HS-27A (cell line): ENCODE measurements around the gene CALHM4.
A peak's percentile ranks its signal among the peaks of the same experiment; 100 is the strongest.

Experiments
- DNase-seq: peaks from one replicate; pipeline ENCODE4 v3.0.0-alpha.2; 2012; ENCODE audit warnings: low read depth, missing footprints

CALHM4 gene, protein sequence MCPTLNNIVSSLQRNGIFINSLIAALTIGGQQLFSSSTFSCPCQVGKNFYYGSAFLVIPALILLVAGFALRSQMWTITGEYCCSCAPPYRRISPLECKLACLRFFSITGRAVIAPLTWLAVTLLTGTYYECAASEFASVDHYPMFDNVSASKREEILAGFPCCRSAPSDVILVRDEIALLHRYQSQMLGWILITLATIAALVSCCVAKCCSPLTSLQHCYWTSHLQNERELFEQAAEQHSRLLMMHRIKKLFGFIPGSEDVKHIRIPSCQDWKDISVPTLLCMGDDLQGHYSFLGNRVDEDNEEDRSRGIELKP

DNA sequence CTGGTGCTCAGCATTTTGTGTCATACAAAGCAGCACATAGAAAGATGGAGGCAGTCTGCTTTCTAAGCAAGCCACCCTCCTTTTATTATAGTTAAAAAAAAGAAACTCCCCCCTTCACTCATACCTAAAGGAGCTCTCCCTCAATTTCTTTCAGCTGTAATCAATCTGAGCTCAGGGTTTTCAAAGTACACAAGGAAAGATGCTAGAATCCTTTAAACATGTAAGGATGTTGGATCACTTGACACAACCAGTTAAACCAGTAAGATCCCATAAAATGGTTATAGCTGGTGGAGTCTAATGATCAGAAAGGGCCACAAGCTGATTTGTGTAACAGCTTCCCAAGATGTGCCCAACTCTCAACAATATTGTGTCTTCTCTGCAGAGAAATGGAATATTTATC is at the start of gene CALHM4:
TSS of gene CALHM4 (plus strand) at position 301 of the 400 bp plus-strand sequence. CDS start at position 344, 43 bp downstream.
- no peak for DNase-seq

GRCh38 chr6:116507324-116507723 is 46.2 kb upstream of the CALHM4 start:
- no peak for DNase-seq

DNA sequence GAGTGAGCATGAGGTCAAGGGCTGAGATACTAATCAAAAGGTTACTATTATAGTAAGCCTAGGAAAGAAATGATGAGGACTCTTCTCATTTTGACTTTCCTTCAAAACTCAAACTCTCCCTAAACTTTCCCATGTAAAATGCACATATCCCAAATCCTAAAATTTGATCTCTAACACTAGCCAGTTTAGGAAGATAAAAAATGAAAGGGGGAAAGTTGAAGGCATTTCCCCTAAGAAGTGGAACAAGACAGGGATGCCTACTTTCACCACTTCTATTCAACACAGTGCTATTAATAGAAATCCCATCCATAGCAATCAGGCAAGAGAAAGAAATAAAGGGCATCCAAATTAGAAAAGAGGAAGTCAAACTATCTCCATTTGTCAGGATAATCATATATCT is 45.0 kb upstream of the CALHM4 start:
- DNase-seq: no peak

- DNase-seq: peak; percentile 86
Observed at GRCh38 chr6:116511424-116512110, 42.0 kb upstream of the CALHM4 start, which contains the start of gene CALHM5. Gene CALHM5, plus strand, starts transcription at chr6:116511639. Its CDS starts 58 bp downstream, at chr6:116511697.

GRCh38 chr6:116512111-116512559 is 41.4 kb upstream of the CALHM4 start:
- DNase-seq: no peak

DNA sequence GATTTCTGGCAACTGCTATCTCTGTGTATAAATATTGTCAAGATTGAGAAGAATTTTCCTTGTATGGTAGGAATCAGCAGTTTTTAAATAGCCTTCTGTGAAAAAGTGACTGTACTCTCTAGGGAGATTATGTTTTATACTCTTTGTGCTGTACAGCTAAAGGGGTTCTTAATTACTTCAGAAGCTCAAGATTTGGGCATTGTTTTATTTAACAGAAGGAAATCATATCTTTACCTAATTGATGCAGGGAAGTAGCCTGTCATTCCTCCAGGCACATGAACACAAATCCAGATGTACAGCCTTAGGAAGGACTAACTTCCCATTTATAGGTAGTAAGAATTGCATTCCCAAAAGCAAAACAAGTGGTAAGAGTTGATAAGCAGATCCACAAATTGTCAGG is 40.8 kb upstream of the CALHM4 start:
- no peak for DNase-seq

- DNase-seq: no peak
Observed at GRCh38 chr6:116513224-116513875, 40.2 kb upstream of the CALHM4 start.

GRCh38 chr6:116514111-116514510 is 39.4 kb upstream of the CALHM4 start:
- DNase-seq: no peak

DNA sequence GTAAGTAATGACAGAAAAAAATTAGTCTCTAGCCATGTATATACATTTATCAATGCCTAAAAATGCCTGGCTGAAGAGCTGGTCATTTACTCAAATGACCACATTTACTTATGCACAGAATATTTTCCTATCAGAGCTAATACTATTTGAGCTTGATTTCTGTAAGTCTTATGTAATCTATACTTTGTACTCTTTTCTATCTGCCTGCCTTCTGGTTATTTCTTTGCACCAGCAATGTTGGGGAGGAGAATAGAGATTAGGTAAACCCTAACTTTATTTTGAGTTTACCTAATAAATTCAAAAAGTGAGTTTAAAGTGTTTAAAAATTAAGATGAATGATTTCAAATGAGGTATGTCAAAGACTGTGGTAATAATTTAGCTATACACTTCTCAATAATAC is 38.4 kb upstream of the CALHM4 start:
- DNase-seq: no peak

DNA sequence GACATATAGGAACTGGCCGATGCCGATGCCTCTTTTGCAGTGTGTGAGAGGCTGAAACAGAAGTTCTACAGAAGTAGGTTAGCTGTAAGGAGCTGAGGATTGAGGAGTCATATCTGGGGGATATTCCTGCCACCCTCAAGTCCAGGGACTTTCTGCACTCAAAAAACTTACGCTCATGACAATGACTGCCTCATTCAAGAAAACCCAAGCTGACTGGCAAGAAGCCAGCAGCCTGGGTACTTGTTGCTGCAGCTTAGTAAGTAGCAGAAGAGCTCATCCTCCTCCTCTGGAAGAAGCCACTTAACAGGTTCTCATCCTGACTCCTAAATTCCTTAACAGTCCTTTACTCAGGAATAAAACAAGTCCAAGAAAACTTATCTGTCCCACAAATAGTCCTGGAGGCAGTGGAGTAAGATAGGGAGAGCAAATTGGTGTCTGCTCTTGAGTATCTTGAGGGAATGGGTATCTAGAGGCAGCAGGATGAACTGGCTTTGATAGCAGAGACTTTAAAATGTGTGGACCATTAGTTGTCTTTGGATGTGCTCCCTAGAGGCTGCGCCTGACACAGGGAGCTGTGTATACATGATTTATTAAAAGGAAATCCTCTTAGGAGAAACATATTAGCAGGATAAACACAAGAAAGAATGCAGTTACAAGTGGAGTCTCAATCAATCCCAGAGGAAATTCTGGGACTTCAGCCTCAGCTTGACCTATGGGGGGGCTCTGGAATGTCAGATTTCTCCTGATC is 34.8 kb upstream of the CALHM4 start:
- no peak for DNase-seq

DNA sequence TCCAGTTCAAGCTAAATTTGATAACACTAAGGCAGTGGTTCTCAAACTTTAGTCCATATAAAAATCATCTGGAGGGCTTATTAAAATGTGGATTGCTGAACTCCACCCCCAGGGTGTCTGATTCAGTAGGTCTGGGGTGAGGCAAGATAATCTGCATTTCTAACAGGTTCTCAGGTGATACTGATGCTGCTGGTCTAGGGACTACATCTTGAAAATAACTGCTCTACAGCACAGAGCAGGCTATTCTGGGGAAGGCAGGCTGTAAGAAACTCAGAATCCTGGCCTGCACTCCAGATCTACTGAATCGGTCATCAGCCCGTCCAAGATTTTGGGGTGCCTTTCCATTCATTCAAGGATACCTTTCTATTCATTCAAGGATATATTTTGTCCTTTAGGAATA is 30.7 kb upstream of the CALHM4 start:
- DNase-seq: no peak

DNA sequence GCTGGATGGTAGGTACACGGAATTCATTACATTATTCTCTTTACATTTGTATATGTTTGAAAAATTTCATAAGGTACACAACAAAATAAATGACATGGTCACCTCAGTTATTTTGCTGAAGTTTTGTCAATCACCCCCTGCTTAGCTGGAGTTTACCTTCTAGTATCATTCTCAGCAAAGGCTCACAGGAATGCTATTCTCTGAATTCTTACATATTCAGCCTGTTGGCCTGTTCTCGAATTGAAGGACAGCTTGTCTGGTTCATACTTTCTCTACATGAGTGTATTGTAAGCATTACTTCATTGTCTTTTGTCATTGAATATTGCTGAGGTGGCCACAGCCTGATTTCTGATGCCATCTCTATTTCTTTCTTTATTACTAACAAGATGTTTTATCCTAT is 29.3 kb upstream of the CALHM4 start:
- DNase-seq: no peak

- DNase-seq: no peak
Observed at GRCh38 chr6:116528133-116528532, 25.4 kb upstream of the CALHM4 start.

DNA sequence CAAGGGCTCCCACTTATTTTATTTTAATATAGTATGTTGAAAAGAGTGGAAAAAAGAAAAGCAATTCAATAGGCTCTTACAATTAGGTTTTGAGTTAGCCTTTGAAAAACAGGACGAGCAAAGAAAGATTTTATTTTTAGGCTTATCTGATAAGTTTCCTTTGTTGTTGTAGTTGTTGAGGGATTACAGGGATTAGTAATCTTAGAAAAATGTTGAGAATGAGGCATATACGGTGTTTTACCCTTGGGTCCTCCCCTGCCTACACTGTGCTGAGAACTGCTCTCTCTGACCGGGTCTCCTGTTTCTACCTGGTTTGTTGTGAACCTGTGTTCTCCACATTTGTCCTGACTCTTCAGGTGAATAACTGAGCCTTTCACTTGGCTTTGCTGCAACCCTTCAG is 24.8 kb upstream of the CALHM4 start:
- no peak for DNase-seq

DNA sequence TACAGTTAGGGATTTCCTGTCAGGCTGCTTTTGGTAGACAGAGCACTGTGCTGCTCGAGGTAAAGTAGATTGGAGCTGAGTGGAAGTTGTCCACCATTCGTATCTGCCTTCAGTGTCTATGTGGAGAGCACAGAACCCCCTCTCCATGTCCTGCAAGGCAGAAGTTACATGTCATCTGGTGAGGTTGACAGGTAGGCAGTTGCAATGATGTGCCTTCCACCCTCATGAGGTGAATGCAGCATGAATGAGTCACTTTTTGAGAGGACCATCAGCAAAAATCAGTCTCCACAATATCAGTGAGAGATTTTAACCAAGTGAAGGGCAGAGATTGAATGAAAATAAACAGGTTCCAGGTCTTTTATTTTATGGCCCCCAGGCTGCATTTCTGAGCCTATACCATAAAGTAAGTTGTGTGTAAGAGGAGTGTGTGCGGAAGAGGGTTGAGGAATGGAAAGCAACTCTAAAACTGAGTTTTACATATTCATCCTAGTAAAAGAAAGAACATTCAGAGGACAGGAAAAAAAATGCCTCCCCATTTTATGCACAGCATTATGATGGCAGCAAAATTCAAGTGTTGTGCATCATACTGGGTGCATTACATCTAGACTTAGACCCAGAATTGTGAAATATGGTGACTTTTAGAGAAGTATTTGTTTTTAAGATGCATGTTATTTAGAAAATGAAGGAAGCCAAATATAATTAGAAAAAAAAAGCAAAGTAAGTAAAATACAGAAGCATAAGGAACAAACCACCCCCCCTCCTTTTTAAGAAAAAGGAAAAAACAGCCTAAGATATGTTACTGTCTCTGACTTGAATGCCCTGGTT is 23.9 kb upstream of the CALHM4 start:
- DNase-seq: no peak

DNA sequence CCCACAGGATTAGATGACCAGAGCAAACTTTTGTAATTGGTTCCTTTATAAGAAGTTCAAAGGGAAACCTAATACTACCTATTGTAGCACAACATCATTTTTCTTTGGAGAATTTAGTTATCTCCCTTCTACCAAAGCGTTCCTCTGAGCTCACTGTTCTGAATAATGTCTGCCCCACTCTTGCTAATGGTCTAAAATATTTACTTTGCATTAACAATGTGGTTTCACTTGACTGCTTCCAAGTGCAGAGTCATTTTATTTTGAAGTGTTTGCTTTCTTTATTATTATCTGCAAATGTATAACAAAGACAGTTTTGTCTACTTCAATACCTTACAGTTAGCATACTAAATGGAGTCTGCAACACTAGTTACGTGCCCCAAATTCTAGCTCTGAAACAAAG is 23.1 kb upstream of the CALHM4 start:
- no peak for DNase-seq

GRCh38 chr6:116531675-116532570 is 21.6 kb upstream of the CALHM4 start:
- no peak for DNase-seq

- no peak for DNase-seq
Observed at GRCh38 chr6:116533233-116533957, 20.2 kb upstream of the CALHM4 start.

GRCh38 chr6:116535109-116535508 is 18.4 kb upstream of the CALHM4 start:
- DNase-seq: no peak

DNA sequence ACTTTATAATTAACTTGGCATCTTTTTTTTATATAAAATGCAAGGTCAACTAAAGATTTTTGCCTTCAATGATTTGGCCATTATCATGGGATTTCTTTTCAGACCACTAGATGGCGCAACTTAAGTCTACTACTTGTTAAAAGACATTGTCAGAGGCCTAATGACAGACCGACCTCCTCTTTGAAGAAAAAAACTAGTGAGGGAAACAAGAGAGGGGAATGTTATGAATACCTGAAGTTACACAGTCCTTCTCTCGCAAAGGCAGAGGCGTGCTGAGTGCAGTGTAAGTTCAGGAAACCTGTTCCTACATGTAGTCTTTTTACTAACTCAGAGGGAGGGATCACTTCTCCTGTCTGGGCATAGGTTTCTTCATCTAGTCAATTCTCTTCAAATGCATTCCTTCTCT is 17.3 kb upstream of the CALHM4 start:
- no peak for DNase-seq
